Measurements from ENCODE around the gene SCCPDH. TPM values are rescaled to one million over a fixed set of nuclear protein-coding genes. Genes with fewer than 3 reads are reported as not detected.
A peak's percentile ranks its signal among the peaks of the same experiment; 100 is the strongest.
"Not testable (repeated sequence)": the region's sequence is repeated elsewhere in the genome, so short reads cannot be mapped to it uniquely, and the experiment has no call there.

SCCPDH gene
- total RNA-seq, 1 experiment from 2014 or later: 26.1 TPM

DNA sequence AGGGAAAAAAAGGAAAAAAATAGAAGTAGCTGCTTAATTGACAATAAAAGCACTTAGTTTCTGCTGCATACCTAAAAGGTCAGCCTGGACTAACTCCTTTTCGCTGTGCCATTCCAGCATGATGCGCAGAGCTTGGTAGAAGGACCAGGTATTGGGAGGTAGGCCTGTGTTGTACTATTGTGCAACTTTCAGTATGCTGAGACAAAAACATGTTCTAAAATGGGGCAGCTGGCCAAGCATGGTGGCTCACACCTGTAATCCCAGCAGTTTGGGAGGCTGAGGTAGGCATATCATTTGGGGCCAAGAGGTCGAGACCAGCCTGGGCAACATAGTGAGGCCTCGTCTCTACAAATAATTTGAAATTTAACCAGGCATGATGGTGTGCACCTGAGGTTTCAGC is 15.0 kb upstream of the SCCPDH start:
- Mint-ChIP-seq H3K36me3 (ENCODE audit: insufficient read depth, unreplicated experiment) (peaks cover 5% of the 10 kb centered on the region), H3K27me3 (ENCODE audit: insufficient read depth, unreplicated experiment) (no peaks in the 10 kb centered on the region), H3K4me1 (ENCODE audit: low read depth, unreplicated experiment) (peaks cover 9% of the 10 kb centered on the region), H3K9me3 (ENCODE audit: unreplicated experiment) (peaks cover 24% of the 10 kb centered on the region), H3K4me3 (ENCODE audit: unreplicated experiment) (no peak overlapping the region), H3K27ac (ENCODE audit: unreplicated experiment) (no peak overlapping the region)
- POLR2A ChIA-PET: no interaction called here
- DNase-seq: no peak
- Histone ChIP-seq H3K4me1 (peaks cover 11% of the 10 kb centered on the region), H3K9me3 (no peaks in the 10 kb centered on the region), H3K27me3 (replicated peaks; ENCODE audit: control insufficient read depth, insufficient read depth, low read length) (no peaks in the 10 kb centered on the region), H3K4me3 (ENCODE audit: low read depth, low read length) (no peak overlapping the region), H3K36me3 (ENCODE audit: control insufficient read depth, insufficient read depth, low read length) (no peaks in the 10 kb centered on the region)
- BruUV-seq (replicated peaks): no TSS peak
- TF ChIP-seq, protein P1, sequence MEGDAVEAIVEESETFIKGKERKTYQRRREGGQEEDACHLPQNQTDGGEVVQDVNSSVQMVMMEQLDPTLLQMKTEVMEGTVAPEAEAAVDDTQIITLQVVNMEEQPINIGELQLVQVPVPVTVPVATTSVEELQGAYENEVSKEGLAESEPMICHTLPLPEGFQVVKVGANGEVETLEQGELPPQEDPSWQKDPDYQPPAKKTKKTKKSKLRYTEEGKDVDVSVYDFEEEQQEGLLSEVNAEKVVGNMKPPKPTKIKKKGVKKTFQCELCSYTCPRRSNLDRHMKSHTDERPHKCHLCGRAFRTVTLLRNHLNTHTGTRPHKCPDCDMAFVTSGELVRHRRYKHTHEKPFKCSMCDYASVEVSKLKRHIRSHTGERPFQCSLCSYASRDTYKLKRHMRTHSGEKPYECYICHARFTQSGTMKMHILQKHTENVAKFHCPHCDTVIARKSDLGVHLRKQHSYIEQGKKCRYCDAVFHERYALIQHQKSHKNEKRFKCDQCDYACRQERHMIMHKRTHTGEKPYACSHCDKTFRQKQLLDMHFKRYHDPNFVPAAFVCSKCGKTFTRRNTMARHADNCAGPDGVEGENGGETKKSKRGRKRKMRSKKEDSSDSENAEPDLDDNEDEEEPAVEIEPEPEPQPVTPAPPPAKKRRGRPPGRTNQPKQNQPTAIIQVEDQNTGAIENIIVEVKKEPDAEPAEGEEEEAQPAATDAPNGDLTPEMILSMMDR (IDR thresholded peaks at IDR 0.05; ENCODE audit: insufficient read depth in 1 of 2, low read depth in 1 of 2, low read length in 1 of 2, severe bottlenecking in 1 of 2, unreplicated experiment in 1 of 2): no peak
- CTCF ChIA-PET: no interaction called here
- intact Hi-C loops (cut with micrococcal nuclease; ENCODE audit: unreplicated experiment): no loop called here

DNA sequence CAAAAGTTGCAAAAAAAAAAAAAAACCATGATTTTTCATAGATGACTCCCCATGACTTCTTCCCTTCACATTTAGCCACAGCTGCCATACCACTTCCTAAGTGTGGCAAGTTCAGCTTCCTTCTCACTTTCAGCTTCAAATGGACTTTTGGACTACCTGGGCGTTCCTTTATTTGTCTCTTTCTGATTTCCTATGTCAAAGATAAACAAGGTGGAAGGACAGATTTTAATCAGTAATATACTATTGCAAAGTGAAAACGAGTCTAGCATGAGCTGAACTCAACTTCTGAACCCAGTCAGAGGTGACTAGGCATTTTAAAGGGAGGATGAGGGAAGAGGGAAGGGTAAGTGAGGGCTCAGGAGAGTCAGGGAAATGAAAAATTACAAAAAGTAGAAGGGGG is 14.4 kb upstream of the SCCPDH start:
- CTCF ChIA-PET: no interaction called here
- Histone ChIP-seq H3K36me3 (ENCODE audit: control insufficient read depth, insufficient read depth, low read length) (no peaks in the 10 kb centered on the region), H3K4me3 (ENCODE audit: low read depth, low read length) (no peak overlapping the region), H3K4me1 (peaks cover 11% of the 10 kb centered on the region), H3K9me3 (no peaks in the 10 kb centered on the region), H3K27me3 (replicated peaks; ENCODE audit: control insufficient read depth, insufficient read depth, low read length) (no peaks in the 10 kb centered on the region)
- Mint-ChIP-seq H3K4me1 (ENCODE audit: low read depth, unreplicated experiment) (peaks cover 9% of the 10 kb centered on the region), H3K36me3 (ENCODE audit: insufficient read depth, unreplicated experiment) (peaks cover 5% of the 10 kb centered on the region), H3K9me3 (ENCODE audit: unreplicated experiment) (peaks cover 24% of the 10 kb centered on the region), H3K27ac (ENCODE audit: unreplicated experiment) (peak overlapping the region; percentile 47), H3K27me3 (ENCODE audit: insufficient read depth, unreplicated experiment) (no peaks in the 10 kb centered on the region), H3K4me3 (ENCODE audit: unreplicated experiment) (no peak overlapping the region)
- POLR2A ChIA-PET: interaction anchor here (0.6 kb wide), 1 partner anchor 247 kb away, joined by 10 read pairs; no protein-coding TSS in a partner anchor
- no peak for DNase-seq
- intact Hi-C loops (cut with micrococcal nuclease; ENCODE audit: unreplicated experiment): no loop called here
- TF ChIP-seq, protein P1 (IDR thresholded peaks at IDR 0.05; ENCODE audit: insufficient read depth in 1 of 2, low read depth in 1 of 2, low read length in 1 of 2, severe bottlenecking in 1 of 2, unreplicated experiment in 1 of 2): no peak
- no TSS peak for BruUV-seq (replicated peaks)

DNA sequence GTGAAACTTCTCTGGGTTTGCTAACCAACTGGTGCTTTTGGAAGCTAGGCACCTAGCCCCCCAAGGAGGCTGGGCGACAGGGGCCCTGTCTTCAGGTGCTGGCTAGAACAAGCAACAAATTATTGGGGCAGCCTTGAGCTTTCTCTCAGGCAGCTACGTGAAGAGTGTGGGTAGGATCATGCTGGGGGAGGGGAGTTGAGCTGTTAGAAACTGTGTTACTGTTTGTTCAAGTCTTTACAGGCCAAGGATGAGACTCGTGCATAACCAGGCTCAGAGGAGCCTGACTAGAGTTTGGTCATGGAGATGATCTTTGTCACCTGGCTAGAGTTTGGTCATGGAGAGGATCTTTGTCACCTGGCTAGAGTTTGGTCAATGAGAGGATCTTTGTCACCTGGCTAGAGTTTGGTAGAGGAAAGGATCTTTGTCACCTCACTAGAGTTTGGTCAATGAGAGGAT is 12.6 kb upstream of the SCCPDH start:
- Histone ChIP-seq H3K27me3 (replicated peaks; ENCODE audit: control insufficient read depth, insufficient read depth, low read length) (no peaks in the 10 kb centered on the region), H3K4me3 (ENCODE audit: low read depth, low read length) (no peak overlapping the region), H3K9me3 (no peaks in the 10 kb centered on the region), H3K4me1 (peaks cover 11% of the 10 kb centered on the region), H3K36me3 (ENCODE audit: control insufficient read depth, insufficient read depth, low read length) (no peaks in the 10 kb centered on the region)
- BruUV-seq (replicated peaks): no TSS peak
- H3K27ac Mint-ChIP-seq (ENCODE audit: unreplicated experiment): peak overlapping the region; percentile 19
- H3K27me3 Mint-ChIP-seq (ENCODE audit: insufficient read depth, unreplicated experiment): no peaks in the 10 kb centered on the region
- DNase-seq: no peak
- intact Hi-C loops (cut with micrococcal nuclease; ENCODE audit: unreplicated experiment): no loop called here
- peaks cover 5% of the 10 kb centered on the region for H3K36me3 Mint-ChIP-seq (ENCODE audit: insufficient read depth, unreplicated experiment)
- ChIA-PET CTCF (no interaction called here), POLR2A (no interaction called here)
- TF ChIP-seq, protein P1 (IDR thresholded peaks at IDR 0.05; ENCODE audit: insufficient read depth in 1 of 2, low read depth in 1 of 2, low read length in 1 of 2, severe bottlenecking in 1 of 2, unreplicated experiment in 1 of 2): no peak
- peaks cover 9% of the 10 kb centered on the region for H3K4me1 Mint-ChIP-seq (ENCODE audit: low read depth, unreplicated experiment)
- H3K4me3 Mint-ChIP-seq (ENCODE audit: unreplicated experiment): no peak overlapping the region
- peaks cover 24% of the 10 kb centered on the region for H3K9me3 Mint-ChIP-seq (ENCODE audit: unreplicated experiment)

DNA sequence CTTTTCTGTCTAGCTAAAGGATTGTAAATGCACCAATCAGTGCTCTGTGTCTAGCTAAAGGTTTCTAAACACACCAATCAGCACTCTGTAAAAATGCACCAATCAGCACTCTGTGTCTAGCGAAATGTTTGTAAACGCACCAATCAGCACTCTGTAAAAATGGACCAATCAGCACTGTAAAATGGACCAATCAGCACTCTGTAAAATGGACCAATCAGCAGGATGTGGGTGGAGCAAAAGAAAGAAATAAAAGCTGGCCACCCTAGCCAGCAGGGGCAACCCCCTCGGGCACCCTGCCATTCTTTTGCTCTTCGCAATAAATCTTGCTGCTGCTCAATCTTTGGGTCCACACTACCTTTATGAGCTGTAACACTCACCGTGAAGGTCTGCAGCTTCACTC is 11.8 kb upstream of the SCCPDH start:
- BruUV-seq (replicated peaks); H3K27ac Mint-ChIP-seq (ENCODE audit: unreplicated experiment); H3K27me3 ChIP-seq (replicated peaks; ENCODE audit: control insufficient read depth, insufficient read depth, low read length); H3K4me1 Mint-ChIP-seq (ENCODE audit: low read depth, unreplicated experiment); DNase-seq; POLR2A ChIA-PET; H3K4me3 Mint-ChIP-seq (ENCODE audit: unreplicated experiment); H3K9me3 ChIP-seq; H3K36me3 Mint-ChIP-seq (ENCODE audit: insufficient read depth, unreplicated experiment); H3K27me3 Mint-ChIP-seq (ENCODE audit: insufficient read depth, unreplicated experiment); H3K4me3 ChIP-seq (ENCODE audit: low read depth, low read length); H3K36me3 ChIP-seq (ENCODE audit: control insufficient read depth, insufficient read depth, low read length); intact Hi-C loops (cut with micrococcal nuclease; ENCODE audit: unreplicated experiment); CTCF ChIA-PET: not testable (repeated sequence)
- peaks cover 31% of the 10 kb centered on the region for H3K9me3 Mint-ChIP-seq (ENCODE audit: unreplicated experiment)
- peaks cover 11% of the 10 kb centered on the region for H3K4me1 ChIP-seq

DNA sequence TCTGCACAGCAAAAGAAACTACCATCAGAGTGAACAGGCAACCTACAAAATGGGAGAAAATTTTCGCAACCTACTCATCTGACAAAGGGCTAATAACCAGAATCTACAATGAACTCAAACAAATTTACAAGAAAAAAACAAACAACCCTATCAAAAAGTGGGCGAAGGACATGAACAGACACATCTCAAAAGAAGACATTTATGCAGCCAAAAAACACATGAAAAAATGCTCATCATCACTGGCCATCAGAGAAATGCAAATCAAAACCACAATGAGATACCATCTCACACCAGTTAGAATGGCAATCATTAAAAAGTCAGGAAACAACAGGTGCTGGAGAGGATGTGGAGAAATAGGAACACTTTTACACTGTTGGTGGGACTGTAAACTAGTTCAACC is 4.8 kb upstream of the SCCPDH start:
- H3K27ac Mint-ChIP-seq (ENCODE audit: unreplicated experiment); H3K4me1 ChIP-seq; DNase-seq; H3K9me3 Mint-ChIP-seq (ENCODE audit: unreplicated experiment); H3K9me3 ChIP-seq; H3K36me3 Mint-ChIP-seq (ENCODE audit: insufficient read depth, unreplicated experiment); H3K4me1 Mint-ChIP-seq (ENCODE audit: low read depth, unreplicated experiment); H3K36me3 ChIP-seq (ENCODE audit: control insufficient read depth, insufficient read depth, low read length); H3K4me3 Mint-ChIP-seq (ENCODE audit: unreplicated experiment); H3K27me3 ChIP-seq (replicated peaks; ENCODE audit: control insufficient read depth, insufficient read depth, low read length); H3K27me3 Mint-ChIP-seq (ENCODE audit: insufficient read depth, unreplicated experiment); POLR2A ChIA-PET; intact Hi-C loops (cut with micrococcal nuclease; ENCODE audit: unreplicated experiment); BruUV-seq (replicated peaks); CTCF ChIA-PET; H3K4me3 ChIP-seq (ENCODE audit: low read depth, low read length): not testable (repeated sequence)
